Omental fat pad (tissue), 4 donors: ENCODE results near the gene MCCD1. TPM values are rescaled to one million over a fixed set of nuclear protein-coding genes. Genes with fewer than 3 reads are reported as not detected.
A peak's percentile ranks its signal among the peaks of the same experiment; 100 is the strongest.
"Not testable (repeated sequence)": the region's sequence is repeated elsewhere in the genome, so short reads cannot be mapped to it uniquely, and the experiment has no call there.

Experiments
- ATAC-seq: fragments of 150-250 bp; one replicate; pipeline ENCODE4 v1.9.1; 2016; ENCODE audit warnings: mild to moderate bottlenecking, moderate library complexity; ENCODE audit not compliant: low FRiP score
- DNase-seq: peaks from one replicate; pipeline ENCODE4 v3.0.0-alpha.2; 2019; ENCODE audit warnings: low spot score
- total RNA-seq, 4 donors: library from RNA; depleted of rRNA; stranded (reverse); fragments of >200 nt; gene quantifications; one replicate each; pipeline ENCODE4 v1.1.0, GENCODE V29; 2016
- TF ChIP-seq, protein P1 (sequence below), 3 donors: fragments of 450-650 bp; IDR thresholded peaks; one replicate each; pipeline ENCODE4 v1.5.1; 2016 to 2017; ENCODE audit warnings: antibody characterized with exemption in 3 of 3, mild to moderate bottlenecking in 3 of 3, moderate library complexity in 2 of 3

MCCD1 gene
- total RNA-seq, 4 donors from 2014 or later = not detected

GRCh38 chr6:31489086-31489485, 39.7 kb upstream of the MCCD1 start:
- TF ChIP-seq, protein P1, sequence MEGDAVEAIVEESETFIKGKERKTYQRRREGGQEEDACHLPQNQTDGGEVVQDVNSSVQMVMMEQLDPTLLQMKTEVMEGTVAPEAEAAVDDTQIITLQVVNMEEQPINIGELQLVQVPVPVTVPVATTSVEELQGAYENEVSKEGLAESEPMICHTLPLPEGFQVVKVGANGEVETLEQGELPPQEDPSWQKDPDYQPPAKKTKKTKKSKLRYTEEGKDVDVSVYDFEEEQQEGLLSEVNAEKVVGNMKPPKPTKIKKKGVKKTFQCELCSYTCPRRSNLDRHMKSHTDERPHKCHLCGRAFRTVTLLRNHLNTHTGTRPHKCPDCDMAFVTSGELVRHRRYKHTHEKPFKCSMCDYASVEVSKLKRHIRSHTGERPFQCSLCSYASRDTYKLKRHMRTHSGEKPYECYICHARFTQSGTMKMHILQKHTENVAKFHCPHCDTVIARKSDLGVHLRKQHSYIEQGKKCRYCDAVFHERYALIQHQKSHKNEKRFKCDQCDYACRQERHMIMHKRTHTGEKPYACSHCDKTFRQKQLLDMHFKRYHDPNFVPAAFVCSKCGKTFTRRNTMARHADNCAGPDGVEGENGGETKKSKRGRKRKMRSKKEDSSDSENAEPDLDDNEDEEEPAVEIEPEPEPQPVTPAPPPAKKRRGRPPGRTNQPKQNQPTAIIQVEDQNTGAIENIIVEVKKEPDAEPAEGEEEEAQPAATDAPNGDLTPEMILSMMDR (IDR thresholded peaks at IDR 0.05) = no peak
- DNase-seq (no peak), ATAC-seq (no peak)

GRCh38 chr6:31490115-31490873, 38.5 kb upstream of the MCCD1 start:
- ATAC-seq = no peak
- TF ChIP-seq, protein P1 (IDR thresholded peaks at IDR 0.05) = no peak
- no peak for DNase-seq

- not testable (repeated sequence) for DNase-seq
Measured at GRCh38 chr6:31493550-31493874, 35.2 kb upstream of the MCCD1 start.

GRCh38 chr6:31493875-31494694, 34.7 kb upstream of the MCCD1 start:
- peak; percentile 76 for DNase-seq
- peak; percentile 80 for ATAC-seq
- TF ChIP-seq, protein P1 (IDR thresholded peaks at IDR 0.05) = peak in 1 of 3 donors; percentile 51

More at GRCh38 chr6:31493550-31493874, 35.2 kb upstream of the MCCD1 start:
- ATAC-seq = not testable (repeated sequence)

DNA sequence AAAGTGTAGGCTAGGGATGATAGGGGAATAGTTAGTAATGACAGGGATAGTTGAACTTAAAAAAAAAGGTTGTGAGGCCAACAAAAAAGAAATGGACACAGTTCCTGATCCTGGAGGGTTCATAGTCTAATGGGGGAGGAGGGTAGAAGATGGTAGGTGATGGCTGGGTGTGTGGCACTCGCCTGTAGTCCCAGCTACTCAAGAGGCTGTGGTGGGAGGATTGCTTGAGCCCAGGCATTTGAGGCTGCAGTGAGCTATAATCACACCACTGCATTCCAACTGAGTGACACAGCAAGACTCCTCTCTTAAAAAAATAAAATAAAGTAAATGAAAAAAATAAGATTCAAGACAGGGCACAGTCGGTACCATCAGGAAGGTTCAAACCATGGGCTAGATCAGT, 33.2 kb upstream of the MCCD1 start:
- ATAC-seq (no peak), DNase-seq (no peak)
- TF ChIP-seq, protein P1 (IDR thresholded peaks at IDR 0.05) = no peak

- not testable (repeated sequence) for ATAC-seq, DNase-seq
Measured at GRCh38 chr6:31496826-31497225, 31.9 kb upstream of the MCCD1 start.

- DNase-seq = peak; percentile 76
- TF ChIP-seq, protein P1 (IDR thresholded peaks at IDR 0.05) = no peak
- peak; percentile 72 for ATAC-seq
Measured at GRCh38 chr6:31497531-31498476, 31.0 kb upstream of the MCCD1 start, which contains the start of gene MICB. TSS of gene MICB (plus strand) at chr6:31498145. CDS start at chr6:31498194, 49 bp downstream.
